Stomach (tissue), 4 donors: ENCODE results near the gene RUNX1.

ENCODE experiments used
- EP300 ChIP-seq: sonication (generic); formaldehyde crosslinking; IDR thresholded peaks from one replicate; pipeline ENCODE4 v1.6.1; 2017; ENCODE audit warnings: antibody characterized with exemption
- POLR2A ChIP-seq, 4 donors: fragments of 450-650 bp; IDR thresholded peaks; one replicate each; pipeline ENCODE4 v1.6.1; 2016; ENCODE audit warnings: antibody characterized with exemption in 4 of 4, control low read depth in 2 of 4, mild to moderate bottlenecking in 1 of 4, moderate library complexity in 1 of 4
- POLR2AphosphoS5 ChIP-seq, 3 donors: sonication (generic); formaldehyde crosslinking; IDR thresholded peaks; one replicate each; pipeline ENCODE4 v1.6.1; 2016; ENCODE audit warnings: antibody characterized with exemption in 3 of 3
- TF ChIP-seq, protein P1 (sequence below), 7 experiments: fragments of 450-650 bp in 4 of 7; fragments of 200-600 bp in 3 of 7; sonication (generic) in 3 of 7; IDR thresholded peaks; one replicate each; pipeline ENCODE4 v1.5.1; 2016 to 2019; ENCODE audit warnings: antibody characterized with exemption in 7 of 7, control low read depth in 2 of 7, mild to moderate bottlenecking in 1 of 7

DNA sequence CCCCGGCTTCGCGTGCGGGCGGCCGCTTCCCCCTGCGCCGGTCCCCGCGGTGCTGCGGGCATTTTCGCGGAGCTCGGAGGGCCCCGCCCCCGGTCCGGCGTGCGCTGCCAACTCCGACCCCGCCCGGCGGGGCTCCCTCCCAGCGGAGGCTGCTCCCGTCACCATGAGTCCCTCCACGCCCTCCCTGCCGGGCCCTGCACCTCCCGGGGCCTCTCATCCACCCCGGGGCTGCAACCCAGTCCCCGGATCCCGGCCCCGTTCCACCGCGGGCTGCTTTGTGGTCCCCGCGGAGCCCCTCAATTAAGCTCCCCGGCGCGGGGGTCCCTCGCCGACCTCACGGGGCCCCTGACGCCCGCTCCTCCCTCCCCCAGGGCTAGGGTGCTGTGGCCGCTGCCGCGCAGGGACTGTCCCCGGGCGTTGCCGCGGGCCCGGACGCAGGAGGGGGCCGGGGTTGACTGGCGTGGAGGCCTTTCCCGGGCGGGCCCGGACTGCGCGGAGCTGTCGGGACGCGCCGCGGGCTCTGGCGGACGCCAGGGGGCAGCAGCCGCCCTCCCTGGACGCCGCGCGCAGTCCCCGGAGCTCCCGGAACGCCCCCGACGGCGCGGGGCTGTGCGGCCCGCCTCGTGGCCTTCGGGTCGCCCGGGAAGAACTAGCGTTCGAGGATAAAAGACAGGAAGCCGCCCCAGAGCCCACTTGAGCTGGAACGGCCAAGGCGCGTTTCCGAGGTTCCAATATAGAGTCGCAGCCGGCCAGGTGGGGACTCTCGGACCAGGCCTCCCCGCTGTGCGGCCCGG is 159.2 kb downstream of the RUNX1 start:
- TF ChIP-seq POLR2AphosphoS5 (IDR thresholded peaks at IDR 0.05) (peak in 2 of 3 donors; percentile 34 to 38), EP300 (no peak), POLR2A (IDR thresholded peaks at IDR 0.05) (no peak)
- TF ChIP-seq, protein P1, sequence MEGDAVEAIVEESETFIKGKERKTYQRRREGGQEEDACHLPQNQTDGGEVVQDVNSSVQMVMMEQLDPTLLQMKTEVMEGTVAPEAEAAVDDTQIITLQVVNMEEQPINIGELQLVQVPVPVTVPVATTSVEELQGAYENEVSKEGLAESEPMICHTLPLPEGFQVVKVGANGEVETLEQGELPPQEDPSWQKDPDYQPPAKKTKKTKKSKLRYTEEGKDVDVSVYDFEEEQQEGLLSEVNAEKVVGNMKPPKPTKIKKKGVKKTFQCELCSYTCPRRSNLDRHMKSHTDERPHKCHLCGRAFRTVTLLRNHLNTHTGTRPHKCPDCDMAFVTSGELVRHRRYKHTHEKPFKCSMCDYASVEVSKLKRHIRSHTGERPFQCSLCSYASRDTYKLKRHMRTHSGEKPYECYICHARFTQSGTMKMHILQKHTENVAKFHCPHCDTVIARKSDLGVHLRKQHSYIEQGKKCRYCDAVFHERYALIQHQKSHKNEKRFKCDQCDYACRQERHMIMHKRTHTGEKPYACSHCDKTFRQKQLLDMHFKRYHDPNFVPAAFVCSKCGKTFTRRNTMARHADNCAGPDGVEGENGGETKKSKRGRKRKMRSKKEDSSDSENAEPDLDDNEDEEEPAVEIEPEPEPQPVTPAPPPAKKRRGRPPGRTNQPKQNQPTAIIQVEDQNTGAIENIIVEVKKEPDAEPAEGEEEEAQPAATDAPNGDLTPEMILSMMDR (IDR thresholded peaks at IDR 0.05): peak in 5 of 7 experiments; percentile 16 to 97 (median 83)
